Choroid plexus epithelial cell (primary cell): Measurements from ENCODE around the gene TNN.
A peak's percentile ranks its signal among the peaks of the same experiment; 100 is the strongest.

ENCODE experiments used
- DNase-seq: peaks from one replicate; pipeline ENCODE4 v3.0.0-alpha.2; 2010; ENCODE audit warnings: low read depth
- H3K4me3 ChIP-seq: 2 replicates; pipeline ENCODE4 v1.5.1; 2011; ENCODE audit warnings: low read depth, mild to moderate bottlenecking, control low read depth, low read length, moderate library complexity
- CTCF ChIP-seq: conservative IDR thresholded peaks from 2 replicates; pipeline ENCODE4 v1.5.1; 2011; ENCODE audit warnings: low read depth, mild to moderate bottlenecking, control low read depth, inconsistent platforms, low read length, moderate library complexity

Gene TNN

GRCh38 chr1:175154629-175155472 lies 87.2 kb downstream of the TNN start:
- peak; percentile 94 for TF ChIP-seq CTCF

GRCh38 chr1:175155473-175155856 lies 87.8 kb downstream of the TNN start:
- H3K4me3 ChIP-seq = no peak overlapping the region
- TF ChIP-seq CTCF = no peak
- no peak for DNase-seq

More at GRCh38 chr1:175154629-175155472, 87.2 kb downstream of the TNN start:
- DNase-seq = peak; percentile 62
- H3K4me3 ChIP-seq = no peak overlapping the region

- no peak for DNase-seq
- H3K4me3 ChIP-seq = no peak overlapping the region
- no peak for TF ChIP-seq CTCF
These were observed 88.3 kb downstream of the TNN start for GRCh38 chr1:175155936-175156335.

- no peak for TF ChIP-seq CTCF
- DNase-seq = no peak
- H3K4me3 ChIP-seq = no peak overlapping the region
These were observed 89.6 kb downstream of the TNN start for GRCh38 chr1:175157200-175157599.

GRCh38 chr1:175158170-175158591 lies 90.5 kb downstream of the TNN start:
- no peak for TF ChIP-seq CTCF
- H3K4me3 ChIP-seq = no peak overlapping the region
- DNase-seq = no peak

- no peak for TF ChIP-seq CTCF
- H3K4me3 ChIP-seq = no peak overlapping the region
- DNase-seq = peak; percentile 3
These were observed 95.3 kb downstream of the TNN start for GRCh38 chr1:175162955-175163354.

- DNase-seq = no peak
- no peak for TF ChIP-seq CTCF
- H3K4me3 ChIP-seq = no peak overlapping the region
These were observed 96.1 kb downstream of the TNN start for GRCh38 chr1:175163702-175164101.
